Stimulated activated CD8-positive, alpha-beta memory T cell treated with anti-CD3 and anti-CD28 coated beads, Interleukin-15, amount 100 ng/mL, for 1 hour (primary cell): Measurements from ENCODE around the gene FRMD6.

ENCODE experiments used
- DNase-seq: peaks from one replicate; pipeline ENCODE4 v3.0.0-alpha.2; 2020; ENCODE audit warnings: low read depth

The FRMD6 gene

DNA sequence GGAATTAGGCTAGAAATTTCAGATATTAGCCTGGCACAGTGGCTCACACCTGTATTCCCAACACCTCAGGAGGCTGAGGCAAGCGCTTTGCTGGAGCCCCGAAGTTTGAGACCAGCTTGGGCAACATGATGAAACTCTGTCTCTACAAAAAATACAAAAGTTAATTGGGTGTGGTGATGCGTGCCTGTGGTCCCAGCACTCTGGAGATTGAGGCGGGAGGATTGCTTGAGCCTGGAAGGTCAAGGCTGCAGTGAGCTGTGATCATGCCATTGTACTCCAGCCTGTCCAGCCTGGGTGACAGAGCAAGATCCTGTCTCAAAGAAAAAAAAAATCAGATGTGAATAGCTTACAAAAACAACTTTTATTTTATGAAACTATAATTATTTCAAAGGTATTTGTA is 15.1 kb downstream of the FRMD6 start:
- no peak for DNase-seq

DNA sequence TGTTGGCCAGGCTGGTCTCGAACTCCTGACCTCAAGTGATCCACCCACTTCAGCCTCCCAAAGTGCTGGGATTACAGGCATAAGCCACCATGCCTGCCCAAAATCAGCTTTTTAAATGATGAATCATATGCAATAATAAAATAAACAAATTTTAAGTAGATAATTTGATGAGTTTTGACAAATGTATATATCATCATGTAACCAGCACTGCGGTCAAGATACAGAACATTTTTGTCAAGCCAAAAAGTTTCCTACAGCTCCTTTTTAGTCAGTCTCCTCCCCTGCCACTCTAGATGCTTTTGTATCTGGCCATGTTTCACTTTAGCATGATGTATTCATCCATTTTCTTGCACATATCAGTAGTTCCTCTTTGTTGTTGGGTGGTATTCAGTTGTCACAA is 17.2 kb downstream of the FRMD6 start:
- DNase-seq, result no peak

DNA sequence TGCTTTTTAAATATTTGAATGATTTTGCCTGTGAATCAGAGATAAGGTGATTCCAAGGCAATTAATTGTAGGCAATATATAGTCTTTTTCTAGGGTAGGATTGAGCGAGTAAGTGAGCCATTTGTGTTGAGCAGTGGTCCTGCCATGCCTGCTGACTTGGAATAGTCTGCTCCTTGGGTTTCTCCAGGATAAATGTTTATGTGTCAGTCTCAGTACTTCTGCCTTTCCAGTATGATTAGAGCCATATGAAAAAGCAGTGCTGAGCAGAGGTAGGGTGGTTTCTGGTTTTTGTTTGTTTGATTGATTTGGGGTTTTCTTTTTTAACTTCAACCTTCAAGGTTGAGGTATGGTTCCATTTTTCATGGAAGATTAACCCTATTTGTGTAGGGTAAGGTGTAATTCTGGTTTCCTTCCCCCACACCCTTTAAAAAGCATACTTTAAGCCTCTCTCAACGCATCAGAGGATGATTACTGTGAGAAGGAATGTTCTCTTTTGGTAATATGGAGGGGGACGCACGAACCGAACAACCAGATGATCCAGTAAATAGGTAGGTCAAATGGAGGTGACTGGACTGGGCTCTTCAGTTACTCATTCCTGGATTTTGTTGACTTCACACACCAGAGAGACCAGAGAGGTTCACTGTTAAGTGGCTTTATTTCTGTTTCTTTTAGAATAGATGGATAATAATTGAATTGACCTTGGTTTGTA is 22.7 kb downstream of the FRMD6 start:
- no peak for DNase-seq

DNA sequence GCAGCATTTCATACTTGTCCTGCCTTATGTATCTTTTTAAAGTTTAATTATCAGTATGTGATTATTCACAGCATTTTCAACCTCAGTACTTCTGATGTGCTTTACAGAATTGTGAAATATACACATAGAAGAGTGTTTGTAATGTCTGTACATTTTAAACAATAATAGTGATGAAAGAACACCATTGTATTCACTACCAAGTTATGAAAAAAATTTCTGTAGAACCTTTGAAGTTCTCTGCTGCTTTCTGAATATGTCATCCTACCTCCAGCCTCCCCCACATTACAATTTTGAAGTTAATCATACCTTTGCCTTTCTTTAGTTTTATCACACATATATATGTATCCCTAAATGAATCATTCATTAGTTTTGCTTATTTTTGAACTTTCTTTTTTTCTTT is 24.8 kb downstream of the FRMD6 start:
- DNase-seq, result no peak

DNA sequence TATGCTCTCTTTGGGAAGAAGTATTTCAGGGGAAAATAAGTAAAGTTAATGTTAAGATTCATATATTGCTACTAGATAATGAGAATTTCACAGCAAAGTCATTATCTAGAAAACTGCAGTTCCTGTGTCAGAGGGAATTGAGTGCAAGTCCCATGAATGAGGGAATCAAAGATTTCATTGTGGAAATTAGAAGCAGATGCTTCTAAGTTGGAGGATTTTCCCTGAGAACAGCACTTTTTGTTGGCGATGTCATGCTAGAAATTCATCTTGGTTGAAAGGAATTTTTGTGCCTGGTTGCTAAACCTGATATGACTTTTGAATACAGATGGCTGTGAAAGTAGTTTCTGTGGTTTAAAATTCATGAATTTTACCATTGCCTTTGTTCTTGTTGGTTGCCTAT is 25.6 kb downstream of the FRMD6 start:
- DNase-seq, result no peak

DNA sequence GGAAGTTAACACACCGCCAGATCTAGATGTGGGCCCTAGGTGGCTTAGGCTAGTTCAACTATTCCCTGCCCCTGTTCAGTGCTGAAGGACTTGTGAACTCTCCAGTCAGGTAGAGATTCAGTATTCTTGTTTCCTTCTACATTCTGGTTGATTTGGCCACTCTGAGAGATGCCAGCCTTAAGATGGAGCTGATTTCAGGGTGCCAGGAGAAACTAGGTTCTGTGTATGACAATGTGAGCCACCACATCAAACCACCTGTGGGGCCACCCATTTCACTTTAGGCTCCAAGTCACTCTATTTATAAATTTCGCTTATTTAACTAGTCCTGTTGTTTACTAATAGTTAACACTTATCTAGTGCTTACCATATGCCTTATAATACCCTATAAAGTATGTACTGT is 26.0 kb downstream of the FRMD6 start:
- no peak for DNase-seq

DNA sequence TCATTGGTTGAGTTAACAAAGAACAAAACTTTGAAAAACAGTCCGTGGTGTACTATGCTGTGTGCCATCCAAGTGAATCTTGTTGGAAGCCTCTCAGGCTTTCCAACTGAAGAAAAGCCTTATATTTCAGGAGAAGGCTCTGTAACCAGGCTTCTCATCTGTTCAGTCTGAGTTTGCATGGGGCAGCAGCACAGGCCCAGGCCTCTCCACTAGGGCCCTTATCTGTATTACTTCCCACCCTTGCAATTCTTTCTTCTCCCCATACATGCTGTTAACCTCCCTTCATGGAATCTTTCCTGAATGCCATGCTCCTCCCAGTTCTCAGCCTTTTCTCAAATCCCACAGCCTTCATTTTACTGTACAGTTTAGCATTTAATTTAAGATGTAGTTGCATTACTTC is 28.3 kb downstream of the FRMD6 start:
- no peak for DNase-seq

DNA sequence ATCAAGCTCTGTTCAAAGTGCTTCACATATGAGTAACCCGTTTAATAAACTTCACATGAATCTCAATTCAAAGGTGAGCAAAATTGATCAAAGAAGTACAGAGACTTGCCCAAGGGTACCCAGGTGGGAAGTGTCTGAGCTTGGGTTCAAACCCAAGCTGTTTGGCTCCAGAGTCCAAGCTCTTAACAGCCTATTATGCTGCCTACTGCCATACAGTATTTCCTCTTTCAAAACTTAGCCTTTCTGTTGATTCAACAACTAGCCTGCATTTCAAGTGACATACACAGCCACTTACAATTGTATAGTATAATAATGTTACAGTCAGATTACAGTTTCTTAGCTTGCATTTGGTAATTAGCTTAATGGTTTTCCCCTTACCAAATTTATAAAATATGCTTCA is 29.7 kb downstream of the FRMD6 start:
- no peak for DNase-seq

DNA sequence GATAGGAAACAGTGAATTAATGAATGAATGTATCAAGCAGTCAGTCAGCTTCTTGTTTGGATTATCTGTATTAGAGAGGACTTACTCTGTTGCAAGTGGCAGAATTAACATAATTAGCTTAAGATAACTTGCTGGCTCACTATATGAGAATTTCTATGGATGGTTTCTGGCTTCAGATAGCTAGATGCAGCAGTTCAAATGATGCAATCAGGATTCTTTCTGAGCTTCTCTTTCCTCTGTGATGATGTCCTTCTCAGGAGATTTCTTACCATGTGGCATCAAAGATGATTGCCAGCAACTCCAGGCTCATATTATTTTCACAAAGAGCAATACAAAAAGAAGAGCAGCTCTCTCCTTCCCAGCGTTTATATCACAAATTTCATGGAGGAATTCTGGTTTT is 30.7 kb downstream of the FRMD6 start:
- no peak for DNase-seq

DNA sequence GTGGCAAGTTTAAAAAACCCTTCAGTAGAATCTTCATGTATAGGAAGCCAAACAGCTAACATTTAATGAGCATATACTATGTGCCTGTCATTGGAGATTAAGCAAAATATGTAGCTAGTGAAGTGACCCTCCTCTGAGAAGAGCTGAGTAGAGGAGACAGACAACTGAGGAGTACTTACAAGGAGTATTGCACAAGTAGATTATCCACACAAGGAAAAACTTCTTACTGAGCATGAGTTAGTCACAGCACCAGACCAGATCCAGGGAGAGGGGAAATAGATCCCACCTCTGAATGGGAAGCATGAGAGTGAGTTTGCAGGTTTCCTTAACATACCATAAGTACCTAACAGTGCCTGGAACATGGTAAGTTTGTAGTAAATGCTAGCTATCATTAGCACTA is 33.0 kb downstream of the FRMD6 start:
- DNase-seq, result no peak

DNA sequence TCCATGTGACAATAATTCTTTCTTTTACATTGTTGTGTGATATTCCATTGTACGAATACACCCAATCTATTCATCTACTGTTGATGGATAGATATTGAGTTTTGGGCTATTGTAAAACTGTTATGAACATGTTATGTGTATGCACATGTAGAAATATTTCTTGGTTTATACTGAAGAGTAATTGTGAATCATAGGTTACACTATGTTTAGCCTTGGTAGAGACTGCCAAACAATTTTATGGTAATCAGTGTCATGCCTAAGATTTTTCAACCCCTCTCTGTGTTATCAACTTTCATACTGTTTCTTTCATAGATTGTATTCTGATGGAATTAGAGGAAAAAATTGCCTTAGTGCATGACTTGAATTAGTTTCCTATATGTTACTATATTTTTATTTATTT is 39.5 kb downstream of the FRMD6 start:
- no peak for DNase-seq

DNA sequence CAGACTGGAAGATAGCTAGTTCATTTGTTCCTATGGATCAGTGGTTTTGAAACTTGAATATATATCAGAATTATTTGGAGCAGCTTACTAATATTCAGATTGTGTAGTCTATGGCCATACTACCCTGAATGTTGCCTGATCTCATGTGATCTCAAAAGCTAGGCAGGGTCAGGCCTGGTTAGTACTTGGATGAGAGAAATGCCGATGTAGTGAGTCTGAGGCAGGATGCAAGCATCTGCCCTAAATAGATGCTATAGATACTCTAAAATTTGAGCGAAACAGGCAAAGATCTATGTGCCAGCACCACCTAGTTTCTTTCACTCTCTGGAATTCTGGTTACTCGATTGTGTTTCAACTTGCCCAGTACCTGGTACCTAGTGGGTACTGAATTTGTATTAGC is 40.9 kb downstream of the FRMD6 start:
- DNase-seq, result no peak

DNA sequence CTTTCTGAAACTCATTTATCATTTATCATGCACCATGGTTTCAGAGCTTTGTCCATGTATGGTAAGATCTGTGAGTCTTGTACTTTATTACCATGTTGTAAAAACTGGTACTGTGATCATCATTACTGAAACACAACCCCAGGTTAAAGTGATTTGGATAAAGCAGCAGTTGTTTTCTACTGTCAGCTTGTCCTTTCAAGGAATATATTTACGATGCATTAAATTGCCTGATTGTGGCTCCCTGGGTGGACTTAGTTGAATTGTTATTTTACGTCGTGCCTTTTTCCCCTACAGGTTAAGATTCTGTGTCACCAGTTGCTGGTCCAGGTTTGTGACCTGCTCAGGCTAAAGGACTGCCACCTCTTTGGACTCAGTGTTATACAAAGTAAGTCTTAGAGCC is 46.1 kb downstream of the FRMD6 start:
- no peak for DNase-seq

DNA sequence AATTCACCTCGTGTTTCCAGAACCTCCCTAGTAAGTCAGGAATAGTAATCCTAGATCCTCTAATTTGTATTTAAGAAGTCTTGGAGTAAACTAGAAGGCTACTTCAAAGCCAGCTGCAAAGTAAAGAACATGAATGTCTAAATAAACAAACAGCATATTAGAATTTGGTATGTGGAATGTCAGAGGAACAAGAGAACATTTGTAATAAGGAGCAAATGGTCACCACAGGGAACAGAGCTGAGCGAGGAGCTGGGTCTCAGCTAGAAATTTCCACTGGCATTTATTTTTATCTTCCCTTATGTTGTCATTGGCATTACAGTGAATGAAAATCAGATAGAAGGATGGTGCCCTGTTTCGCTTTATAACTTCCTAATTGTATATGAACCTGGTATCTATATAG is 50.2 kb downstream of the FRMD6 start:
- DNase-seq, result no peak

DNA sequence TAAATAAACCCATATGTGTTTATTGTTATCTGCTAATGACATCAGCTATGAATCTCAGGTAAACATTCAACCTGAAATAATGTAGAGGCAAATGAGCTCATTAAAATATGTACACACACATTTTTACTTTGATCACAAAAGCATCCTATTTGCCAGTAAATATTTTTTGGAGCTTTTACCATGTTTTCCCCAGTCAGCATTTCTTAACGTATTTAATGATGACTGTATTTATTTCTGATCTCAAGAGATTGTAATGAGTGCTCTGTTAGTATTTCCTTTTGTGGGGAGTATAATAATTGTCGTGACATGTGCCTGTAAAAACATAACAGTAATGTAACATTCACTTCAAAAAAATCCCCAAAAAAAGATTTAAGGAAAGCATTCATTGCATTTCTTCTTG is 52.1 kb downstream of the FRMD6 start:
- DNase-seq, result no peak

DNA sequence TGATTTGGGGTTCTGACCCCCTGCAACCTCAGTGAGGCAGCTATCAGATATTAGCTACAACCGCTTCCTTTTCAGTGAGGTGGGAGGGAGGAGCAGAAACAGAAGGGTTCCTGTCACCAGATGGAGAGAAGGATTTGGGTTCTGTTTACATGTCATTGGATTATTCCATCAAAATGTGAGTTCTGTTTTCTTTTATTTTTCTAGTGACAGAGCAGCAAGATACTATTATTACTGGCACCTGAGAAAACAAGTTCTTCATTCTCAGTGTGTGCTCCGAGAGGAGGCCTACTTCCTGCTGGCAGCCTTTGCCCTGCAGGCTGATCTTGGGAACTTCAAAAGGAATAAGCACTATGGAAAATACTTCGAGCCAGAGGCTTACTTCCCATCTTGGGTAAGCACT is 52.8 kb downstream of the FRMD6 start:
- no peak for DNase-seq

DNA sequence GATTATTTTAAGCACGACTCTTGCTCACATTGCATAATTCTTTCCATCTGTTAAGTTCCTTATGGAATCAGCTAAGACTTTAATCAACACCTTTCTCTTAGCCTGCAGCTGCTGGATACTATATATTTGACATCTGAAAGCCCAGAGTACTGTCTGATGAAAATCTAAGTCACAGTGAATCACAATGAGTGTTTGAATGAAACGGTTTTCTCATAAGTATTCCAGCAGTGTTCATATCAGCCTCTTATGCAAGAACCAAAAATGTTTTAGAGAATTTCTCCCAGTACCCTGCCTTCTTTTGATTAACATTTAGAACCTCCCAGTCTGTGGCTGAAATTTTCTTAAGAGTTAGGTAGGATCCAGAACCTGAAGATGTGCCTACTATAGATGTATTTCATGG is 55.6 kb downstream of the FRMD6 start:
- no peak for DNase-seq

DNA sequence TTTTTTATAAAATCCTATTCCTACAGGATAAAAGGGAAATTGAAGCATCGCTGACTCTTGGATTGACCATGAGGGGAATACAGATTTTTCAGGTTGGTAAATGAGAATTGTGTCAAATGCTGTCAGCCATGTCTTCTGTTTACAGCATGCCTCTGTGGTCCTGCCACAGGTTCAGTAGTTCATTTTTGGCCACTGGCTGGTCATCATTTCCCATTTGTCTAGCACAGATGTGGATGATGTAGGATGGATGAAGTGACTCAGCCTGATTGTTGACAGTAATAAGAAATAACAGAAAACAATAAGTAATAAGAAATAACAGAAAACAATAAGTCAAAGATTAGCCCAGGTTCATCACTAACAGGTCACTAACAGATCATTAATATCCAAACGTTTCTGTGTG is 59.8 kb downstream of the FRMD6 start:
- no peak for DNase-seq

DNA sequence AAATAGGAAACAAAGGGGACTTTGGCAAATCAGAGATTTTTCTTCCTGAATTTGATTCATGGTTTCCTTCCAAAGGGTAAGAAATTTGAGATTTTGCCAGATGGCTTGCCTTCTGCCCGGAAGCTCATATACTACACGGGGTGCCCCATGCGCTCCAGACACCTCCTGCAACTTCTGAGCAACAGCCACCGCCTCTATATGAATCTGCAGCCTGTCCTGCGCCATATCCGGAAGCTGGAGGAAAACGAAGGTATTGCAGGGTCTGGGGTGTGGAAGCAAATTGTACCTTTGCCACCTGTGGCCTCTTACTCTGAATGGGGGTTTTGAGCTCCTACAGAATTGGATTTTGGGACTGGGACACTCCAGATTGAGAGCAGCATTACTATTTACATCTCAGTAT is 63.5 kb downstream of the FRMD6 start:
- DNase-seq, result no peak

DNA sequence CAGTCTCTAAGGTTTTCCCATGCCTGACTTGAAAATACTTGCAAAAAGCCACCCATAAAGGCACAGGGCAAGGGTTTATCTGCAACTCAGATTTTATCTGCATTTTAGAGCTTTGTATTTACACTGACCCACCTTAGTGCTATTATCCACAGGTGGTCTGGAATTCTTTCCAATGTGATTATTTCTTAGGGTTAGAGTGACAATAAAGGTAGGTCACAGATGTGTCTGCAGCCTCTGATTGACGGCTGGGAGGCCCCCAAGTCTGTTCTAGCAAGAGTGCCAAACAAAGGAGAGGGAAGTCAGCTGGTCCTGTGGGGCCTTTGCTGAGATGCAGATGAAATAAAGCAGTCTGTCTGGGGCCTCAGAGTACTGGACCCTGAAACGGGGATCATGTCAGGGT is 64.0 kb downstream of the FRMD6 start:
- DNase-seq, result no peak

DNA sequence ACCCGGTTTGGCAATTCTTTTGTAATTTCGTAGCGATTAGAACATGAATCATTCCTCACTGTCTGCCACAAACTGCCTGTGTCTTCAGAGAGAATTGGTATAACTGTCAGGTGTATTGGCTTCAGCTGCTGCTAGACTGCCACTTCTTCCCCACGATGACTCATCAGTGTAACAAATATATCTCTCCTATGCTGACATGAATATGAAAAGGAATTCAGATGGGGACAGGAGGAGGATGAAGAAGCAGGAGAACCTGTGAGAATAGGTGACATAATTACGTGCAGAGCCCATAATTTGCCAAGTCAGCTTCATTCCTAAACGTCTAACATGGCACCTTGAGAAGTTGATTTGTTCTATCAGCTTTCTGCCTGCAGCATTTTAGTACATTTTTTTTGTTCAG is 64.9 kb downstream of the FRMD6 start:
- no peak for DNase-seq

DNA sequence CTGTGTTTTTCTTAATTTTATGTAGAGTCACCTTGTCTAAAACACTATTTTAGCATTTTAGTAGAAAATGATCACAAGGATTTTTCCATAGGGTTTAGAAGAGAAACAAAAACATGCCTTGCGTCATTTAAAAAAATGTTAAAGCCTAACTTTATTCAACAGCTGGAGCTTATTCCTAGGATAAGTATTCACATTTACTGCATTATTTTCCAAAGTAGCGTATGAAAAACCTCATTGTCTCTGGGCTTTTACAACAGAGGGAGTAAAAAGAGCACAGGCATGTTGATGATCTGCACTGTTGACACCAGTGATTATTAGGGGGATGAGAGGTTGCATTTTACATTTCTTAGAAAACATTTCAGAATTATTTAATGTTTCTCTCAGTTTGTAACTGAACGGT is 66.1 kb downstream of the FRMD6 start:
- DNase-seq, result no peak

DNA sequence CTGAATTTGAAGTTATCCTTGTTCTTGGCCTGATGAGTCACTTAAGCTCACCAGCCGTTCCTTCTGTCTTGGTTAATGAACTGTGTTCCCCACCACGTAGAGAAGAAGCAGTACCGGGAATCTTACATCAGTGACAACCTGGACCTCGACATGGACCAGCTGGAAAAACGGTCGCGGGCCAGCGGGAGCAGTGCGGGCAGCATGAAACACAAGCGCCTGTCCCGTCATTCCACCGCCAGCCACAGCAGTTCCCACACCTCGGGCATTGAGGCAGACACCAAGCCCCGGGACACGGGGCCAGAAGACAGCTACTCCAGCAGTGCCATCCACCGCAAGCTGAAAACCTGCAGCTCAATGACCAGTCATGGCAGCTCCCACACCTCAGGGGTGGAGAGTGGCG is 68.2 kb downstream of the FRMD6 start:
- DNase-seq, result no peak

DNA sequence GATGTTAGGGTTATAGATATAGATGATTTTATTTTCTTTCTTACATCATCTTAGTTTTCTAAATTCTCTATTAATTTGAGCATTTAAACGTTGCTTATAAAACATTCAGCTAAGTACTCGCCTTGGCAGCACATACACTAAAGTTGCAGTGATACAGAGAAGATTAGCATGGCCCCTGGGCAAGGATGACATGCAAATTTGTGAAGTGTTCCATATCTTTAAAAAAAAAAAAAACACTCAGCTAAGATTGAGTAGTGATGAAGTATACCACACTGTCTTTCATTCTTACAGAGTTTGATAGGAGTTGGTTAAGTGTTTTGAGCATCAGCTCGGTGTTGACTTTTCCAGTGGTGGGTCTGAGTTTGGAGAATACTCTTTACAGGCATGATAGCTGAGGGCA is 72.3 kb downstream of the FRMD6 start:
- DNase-seq, result no peak

DNA sequence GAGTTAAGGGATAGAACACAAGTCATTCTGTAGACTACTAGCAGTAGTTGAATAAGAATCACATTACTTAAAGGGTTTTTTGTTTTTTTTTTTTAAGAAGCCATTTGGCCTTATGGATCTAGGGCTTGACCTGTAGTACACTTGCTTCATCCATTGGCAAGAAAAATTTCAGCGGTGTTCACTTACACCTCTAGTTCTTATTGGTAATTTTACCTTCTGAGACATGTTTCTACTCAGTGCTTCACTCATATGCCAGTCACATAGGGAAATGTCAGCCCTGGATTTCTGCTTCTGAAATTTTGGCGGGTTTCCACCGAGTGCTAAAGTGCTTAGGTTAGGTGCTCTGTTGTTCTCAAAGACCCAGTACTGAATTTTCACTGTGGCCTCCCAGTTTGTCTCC is 72.9 kb downstream of the FRMD6 start:
- DNase-seq, result no peak
